A549 (cell line): ENCODE measurements around the gene PIAS2. TPM values are rescaled to one million over a fixed set of nuclear protein-coding genes. Genes with fewer than 3 reads are reported as not detected.

Source experiments
- ATAC-seq, 2 experiments: fragments of 200-7000 bp in 1 of 2; fragments of >200 bp in 1 of 2; cut with Nextera tagmentation in 1 of 2; cut with Tn5 transposase in 1 of 2; 3 replicates each; pipeline versions ENCODE4 v1.8.0 to v1.9.1; 2018 to 2020; ENCODE audit warnings: mild to moderate bottlenecking in 1 of 2, moderate library complexity in 1 of 2
- CTCF ChIA-PET: fragments of 300-600 bp; sonication (Branson Sonifier 250); formaldehyde crosslinking; extraction: SDS; loops from one replicate; lab custom pipeline; 2021; ENCODE audit warnings: antibody characterized with exemption, inconsistent platforms; lab: Yijun Ruan, JAX
- POLR2A ChIA-PET: fragments of 350-600 bp; formaldehyde crosslinking; extraction: SDS; loops from one replicate; lab custom pipeline; 2021; ENCODE audit warnings: antibody characterized with exemption, inconsistent platforms; lab: Yijun Ruan, JAX
- DNase-seq, 2 experiments: peaks; one replicate each; pipeline versions ENCODE4 v3.0.0 to v3.0.0-alpha.2; 2011 to 2016; ENCODE audit warnings: low read depth in 1 of 2, low spot score in 1 of 2
- FAIRE-seq: peaks from 2 replicates; lab custom pipeline; 2011; peaks lifted over from hg19 to GRCh38; lab: Jason Lieb, UNC
- H3K27ac ChIP-seq, 2 experiments: fragments of >200 bp; sonication (Bioruptor Twin); formaldehyde crosslinking; 3 replicates each; pipeline ENCODE4 v1.5.1; 2016 to 2017
- H3K4me1 ChIP-seq: fragments of >200 bp; sonication (Bioruptor Twin); formaldehyde crosslinking; 3 replicates; pipeline ENCODE4 v1.6.1; 2016
- H3K4me2 ChIP-seq: fragments of >200 bp; sonication (Bioruptor Twin); formaldehyde crosslinking; 3 replicates; pipeline ENCODE4 v1.6.1; 2016
- H3K4me3 ChIP-seq: fragments of >200 bp; sonication (Bioruptor Twin); formaldehyde crosslinking; 3 replicates; pipeline ENCODE4 v1.5.1; 2016
- H3K9me3 ChIP-seq: fragments of >200 bp; sonication (Bioruptor Twin); formaldehyde crosslinking; 3 replicates; pipeline ENCODE4 v1.6.1; 2016
- CBX2 ChIP-seq: fragments of 200-600 bp; sonication (generic); IDR thresholded peaks from 2 replicates; pipeline ENCODE4 v1.6.1; 2016; ENCODE audit warnings: low read depth, mild to moderate bottlenecking, borderline replicate concordance
- CEBPB ChIP-seq, 2 experiments: fragments of >200 bp in 1 of 2; sonication (Bioruptor Twin) in 1 of 2; formaldehyde crosslinking in 1 of 2; IDR thresholded peaks; 2 replicates each; pipeline ENCODE4 v1.6.1; 2012 to 2016
- CTCF ChIP-seq: fragments of >200 bp; sonication (Bioruptor Twin); formaldehyde crosslinking; IDR thresholded peaks from 3 replicates; pipeline ENCODE4 v1.5.1; 2016
- EHF ChIP-seq: fragments of 250-450 bp; sonication (Bioruptor Pico); IDR thresholded peaks from 2 replicates; pipeline ENCODE4 v1.5.0; 2020; ENCODE audit warnings: mild to moderate bottlenecking
- ELK1 ChIP-seq: fragments of 150-350 bp; IDR thresholded peaks from 2 replicates; pipeline ENCODE4 v1.6.1; 2014; ENCODE audit warnings: low read depth, mild to moderate bottlenecking, low read length
- FOXS1 ChIP-seq: fragments of 250-450 bp; sonication (Bioruptor Pico); IDR thresholded peaks from 2 replicates; pipeline ENCODE4 v1.5.0; 2020; ENCODE audit warnings: mild to moderate bottlenecking, moderate library complexity
- HOXA7 ChIP-seq: fragments of 250-450 bp; sonication (Bioruptor Pico); IDR thresholded peaks from 2 replicates; pipeline ENCODE4 v1.5.0; 2020; ENCODE audit warnings: mild to moderate bottlenecking, moderate library complexity
- NFE2L2 ChIP-seq: fragments of 150-350 bp; conservative IDR thresholded peaks from 2 replicates; pipeline ENCODE4 v1.6.1; 2014; ENCODE audit warnings: low read length
- NR3C1 ChIP-seq: fragments of >200 bp; sonication (Bioruptor Twin); formaldehyde crosslinking; IDR thresholded peaks from 3 replicates; pipeline ENCODE4 v1.6.1; 2017
- POLR2AphosphoS2 ChIP-seq: conservative IDR thresholded peaks from 2 replicates; pipeline ENCODE4 v1.6.1; 2012; ENCODE audit warnings: low read length, improper control_type of control experiment, inconsistent platforms
- RAD21 ChIP-seq, 2 experiments: fragments of >200 bp in 1 of 2; sonication (Bioruptor Twin) in 1 of 2; formaldehyde crosslinking in 1 of 2; IDR thresholded peaks in 1 of 2; conservative IDR thresholded peaks in 1 of 2; 2 replicates in 1 of 2; 3 replicates in 1 of 2; pipeline ENCODE4 v1.6.1; 2012 to 2018; ENCODE audit warnings: inconsistent platforms in 1 of 2
- RARB ChIP-seq: fragments of 250-450 bp; sonication (Bioruptor Pico); IDR thresholded peaks from 2 replicates; pipeline ENCODE4 v1.8.0; 2021; ENCODE audit warnings: mild to moderate bottlenecking, moderate library complexity
- RCOR1 ChIP-seq: fragments of 150-350 bp; IDR thresholded peaks from 2 replicates; pipeline ENCODE4 v1.6.1; 2014; ENCODE audit warnings: antibody characterized with exemption, low read length, low read depth
- SMC3 ChIP-seq: fragments of >200 bp; sonication (Bioruptor Twin); formaldehyde crosslinking; IDR thresholded peaks from 3 replicates; pipeline ENCODE4 v1.6.1; 2018; ENCODE audit warnings: inconsistent platforms
- ZC3H11A ChIP-seq: fragments of 450-650 bp; IDR thresholded peaks from 2 replicates; pipeline ENCODE4 v1.6.1; 2014; ENCODE audit warnings: antibody characterized with exemption, mild to moderate bottlenecking
- ZSCAN20 ChIP-seq: fragments of 250-450 bp; sonication (Bioruptor Pico); IDR thresholded peaks from 2 replicates; pipeline ENCODE4 v1.8.0; 2022; ENCODE audit warnings: mild to moderate bottlenecking, moderate library complexity
- WGBS: methylation state at CpG from one replicate; pipeline ENCODE4 v1.1.6; 2017; ENCODE audit errors: missing lambda C conversion rate; 5-methylcytosine and 5-hydroxymethylcytosine counted together
- polyA plus RNA-seq, 4 experiments: library from polyadenylated mRNA; depleted of rRNA in 3 of 4; stranded (reverse); fragments of >200 nt; fragmentation: RNase III in 1 of 4; extraction: RNeasy Plus Mini Kit Qiagen cat#74134 plus additional on column Dnase treatment in 1 of 4; gene quantifications; 2 replicates in 3 of 4; 3 replicates in 1 of 4; pipeline ENCODE4 v1.2.3, GENCODE V29; 2011 to 2017
- TF ChIP-seq, protein P1 (sequence below): fragments of 250-450 bp; sonication (Bioruptor Pico); IDR thresholded peaks from 2 replicates; pipeline ENCODE4 v1.5.0; 2020; ENCODE audit warnings: low read depth, mild to moderate bottlenecking, moderate library complexity
- TF ChIP-seq, protein P2 (sequence below): fragments of 450-650 bp; IDR thresholded peaks from 2 replicates; pipeline ENCODE4 v1.6.1; 2014; ENCODE audit warnings: antibody characterized with exemption

Gene PIAS2
- polyA plus RNA-seq, 2 of the 4 experiments (the other 2 are of a cell fraction) = 6.7 to 6.8 TPM

- no peaks in the 10 kb centered on the region for H3K9me3 ChIP-seq
- peak in 1 of 2 experiments; percentile 45; a peak in 2 of 6 replicates for ATAC-seq
- no peak for DNase-seq
- H3K27ac ChIP-seq = no peak within 1 kb of the TSS; a peak in 1 of 6 replicates
- POLR2A ChIA-PET = no interaction called here
- H3K4me3 ChIP-seq = peak within 1 kb of the TSS; percentile 45
- no peaks in the 10 kb centered on the region for H3K4me1 ChIP-seq
- peak within 1 kb of the TSS; percentile 89 for H3K4me2 ChIP-seq
- FAIRE-seq = no peak
- TF ChIP-seq ELK1 (no peak), FOXS1 (CRISPR knock-in tag) (no peak), RARB (CRISPR knock-in tag) (no peak)
- TF ChIP-seq, all 56 proteins: peak for 0
- 0% methylated on average over 2 of the region's 74 CpGs for WGBS
- CTCF ChIA-PET = no interaction called here
These were observed 160.6 kb downstream of the PIAS2 start, which contains the start of gene ST8SIA5 for GRCh38 chr18:46756559-46757201. ST8SIA5 (minus strand) TSS chr18:46757053; CDS start chr18:46756508, 545 bp downstream.

DNA sequence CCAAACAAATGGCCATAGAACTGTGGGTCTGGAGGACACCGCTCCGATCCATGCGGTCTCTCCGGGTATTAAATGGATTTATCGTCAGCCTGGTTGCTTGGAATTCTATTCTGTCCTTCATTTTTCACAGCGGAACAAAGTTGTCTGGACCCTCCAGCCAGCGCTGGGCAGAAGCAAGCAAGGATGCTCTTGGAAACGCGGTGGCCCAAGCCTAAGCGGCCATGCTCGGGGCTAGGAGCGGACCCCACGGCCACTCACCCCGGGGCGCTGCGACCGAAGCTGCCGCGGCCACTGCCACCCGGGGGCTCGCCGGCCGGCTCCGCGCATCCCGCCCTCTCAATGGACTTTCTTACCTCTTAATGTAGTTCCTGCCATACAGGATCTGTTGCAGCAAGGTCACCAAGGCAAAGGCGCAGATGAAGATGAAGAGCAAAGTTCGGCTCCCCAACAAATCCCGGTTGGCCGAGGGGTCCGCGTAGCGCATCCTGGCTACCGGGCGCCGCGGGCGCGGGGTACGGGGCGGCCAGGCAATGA, 161.2 kb downstream of the PIAS2 start:
- no peaks in the 10 kb centered on the region for H3K4me1 ChIP-seq
- no peak overlapping the region for H3K27ac ChIP-seq
- peak overlapping the region; percentile 89 for H3K4me2 ChIP-seq
- FAIRE-seq (no peak), DNase-seq (no peak), ATAC-seq (no peak)
- H3K9me3 ChIP-seq = no peaks in the 10 kb centered on the region
- CTCF ChIA-PET = no interaction called here
- POLR2A ChIA-PET = no interaction called here
- no peak for TF ChIP-seq RCOR1
- TF ChIP-seq, protein P1, sequence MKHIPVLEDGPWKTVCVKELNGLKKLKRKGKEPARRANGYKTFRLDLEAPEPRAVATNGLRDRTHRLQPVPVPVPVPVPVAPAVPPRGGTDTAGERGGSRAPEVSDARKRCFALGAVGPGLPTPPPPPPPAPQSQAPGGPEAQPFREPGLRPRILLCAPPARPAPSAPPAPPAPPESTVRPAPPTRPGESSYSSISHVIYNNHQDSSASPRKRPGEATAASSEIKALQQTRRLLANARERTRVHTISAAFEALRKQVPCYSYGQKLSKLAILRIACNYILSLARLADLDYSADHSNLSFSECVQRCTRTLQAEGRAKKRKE = no peak
- no peak for TF ChIP-seq ZSCAN20 (CRISPR knock-in tag)
- TF ChIP-seq, protein P2, sequence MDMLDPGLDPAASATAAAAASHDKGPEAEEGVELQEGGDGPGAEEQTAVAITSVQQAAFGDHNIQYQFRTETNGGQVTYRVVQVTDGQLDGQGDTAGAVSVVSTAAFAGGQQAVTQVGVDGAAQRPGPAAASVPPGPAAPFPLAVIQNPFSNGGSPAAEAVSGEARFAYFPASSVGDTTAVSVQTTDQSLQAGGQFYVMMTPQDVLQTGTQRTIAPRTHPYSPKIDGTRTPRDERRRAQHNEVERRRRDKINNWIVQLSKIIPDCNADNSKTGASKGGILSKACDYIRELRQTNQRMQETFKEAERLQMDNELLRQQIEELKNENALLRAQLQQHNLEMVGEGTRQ = no peak
- TF ChIP-seq, all 56 proteins: peak for 0
- no peak overlapping the region; the same call in 2 of the 3 replicates for H3K4me3 ChIP-seq
- WGBS = 65% methylated on average over 21 of the region's 41 CpGs

- WGBS = 27% methylated on average over 15 of the region's 17 CpGs
- ChIA-PET POLR2A (no interaction called here), CTCF (no interaction called here)
- H3K4me3 ChIP-seq = no peak overlapping the region
- H3K27ac ChIP-seq = no peak overlapping the region
- ATAC-seq = peak in 1 of 2 experiments; percentile 38; a peak in 2 of 6 replicates
- no peaks in the 10 kb centered on the region for H3K4me1 ChIP-seq
- H3K9me3 ChIP-seq = no peaks in the 10 kb centered on the region
- TF ChIP-seq NR3C1 = no peak
- no peak for TF ChIP-seq NFE2L2
- no peak for TF ChIP-seq CTCF
- TF ChIP-seq HOXA7 (CRISPR knock-in tag) = no peak
- TF ChIP-seq CBX2 = no peak
- TF ChIP-seq RARB (CRISPR knock-in tag) = no peak
- no peak for TF ChIP-seq CEBPB (IDR thresholded peaks at IDR 0.05)
- no peak for TF ChIP-seq RCOR1
- no peak for TF ChIP-seq RAD21 (conservative IDR thresholded peaks at IDR 0.05 in 1 of 2, IDR thresholded peaks at IDR 0.05 in 1 of 2)
- TF ChIP-seq ZC3H11A = no peak
- TF ChIP-seq SMC3 = no peak
- TF ChIP-seq EHF (CRISPR knock-in tag) = no peak
- TF ChIP-seq POLR2AphosphoS2 = no peak
- TF ChIP-seq FOXS1 (CRISPR knock-in tag) = no peak
- H3K4me2 ChIP-seq = peak overlapping the region; percentile 89; the same call in 1 of the 3 replicates
- DNase-seq = no peak
- FAIRE-seq = no peak
These were observed 161.8 kb downstream of the PIAS2 start for GRCh38 chr18:46755315-46756024.
